K562 (cell line): ENCODE data around the gene TTLL10. TPM values are rescaled to one million over a fixed set of nuclear protein-coding genes. Genes with fewer than 3 reads are reported as not detected.

Source experiments
- ATAC-seq: fragments of 200-7000 bp; cut with Tn5 transposase; 3 replicates; pipeline ENCODE4 v1.9.1; 2020; ENCODE audit warnings: moderate library complexity
- BruUV-seq: library from RNA; stranded (reverse); fragments of 400-500 nt; replicated peaks from 2 replicates; lab custom pipeline; 2021; lab: Mats Ljungman, UMichigan
- CTCF ChIA-PET: fragments of 300-600 bp; formaldehyde crosslinking; extraction: SDS; loops from one replicate; lab custom pipeline; 2021; ENCODE audit warnings: low intra/inter-chr PET ratio; lab: Yijun Ruan, JAX
- POLR2A ChIA-PET: fragments of 300-600, 350-650 bp; sonication (Branson Sonifier 250); formaldehyde crosslinking; extraction: SDS; loops from one replicate; lab custom pipeline; 2021; ENCODE audit warnings: antibody characterized with exemption, inconsistent platforms; lab: Yijun Ruan, JAX
- DNase-seq, 4 experiments: peaks; one replicate each; pipeline versions ENCODE4 v3.0.0 to v3.0.0-alpha.2; 2011 to 2018; ENCODE audit warnings: low spot score in 3 of 4, mixed read lengths in 3 of 4; ENCODE audit errors: extremely low read depth in 1 of 4
- FAIRE-seq: peaks from 2 replicates; lab custom pipeline; 2011; peaks lifted over from hg19 to GRCh38; lab: Jason Lieb, UNC
- H2AFZ ChIP-seq: 2 replicates; pipeline ENCODE4 v1.6.0; 2011; ENCODE audit warnings: low read depth, low read length, control low read depth, inconsistent platforms
- H3K27ac ChIP-seq: fragments of 200-600 bp; 3 replicates; pipeline ENCODE4 v1.8.0; 2011; ENCODE audit warnings: low read depth, mild to moderate bottlenecking, control low read depth, inconsistent platforms, low read length, moderate library complexity, mixed read lengths; ENCODE audit errors: extremely low read depth
- H3K27me3 ChIP-seq, 2 experiments: fragments of 300-600 bp in 1 of 2; 2 replicates in 1 of 2; 3 replicates in 1 of 2; pipeline versions ENCODE4 v1.6.0 to v1.8.0; 2011; ENCODE audit warnings: inconsistent platforms in 2 of 2, low read length in 2 of 2, mild to moderate bottlenecking in 1 of 2, mixed read lengths in 1 of 2, moderate library complexity in 1 of 2; ENCODE audit not compliant: control insufficient read depth in 2 of 2, insufficient read depth in 2 of 2
- H3K36me3 ChIP-seq: fragments of 300-600 bp; 3 replicates; pipeline ENCODE4 v1.8.0; 2011; ENCODE audit warnings: mild to moderate bottlenecking, low read length, inconsistent platforms; ENCODE audit not compliant: control insufficient read depth, insufficient read depth
- H3K4me1 ChIP-seq, 2 experiments: fragments of 200-600 bp in 1 of 2; replicated peaks in 1 of 2; 2 replicates in 1 of 2; 3 replicates in 1 of 2; pipeline versions ENCODE4 v1.5.1 to v1.8.0; 2011; ENCODE audit warnings: inconsistent platforms in 2 of 2, low read length in 2 of 2, mild to moderate bottlenecking in 1 of 2, mixed read lengths in 1 of 2, moderate library complexity in 1 of 2; ENCODE audit not compliant: control insufficient read depth in 2 of 2, insufficient read depth in 2 of 2
- H3K4me2 ChIP-seq: 2 replicates; pipeline ENCODE4 v1.6.1; 2011; ENCODE audit warnings: low read length, control low read depth, inconsistent platforms, mixed read lengths; ENCODE audit not compliant: insufficient read depth
- H3K4me3 ChIP-seq: fragments of 200-600 bp; sonication (generic), shearing (Covaris generic); 2 replicates; pipeline ENCODE4 v1.5.1; 2016; ENCODE audit warnings: control low read depth, inconsistent platforms
- H3K79me2 ChIP-seq: fragments of 200-600 bp; 3 replicates; pipeline ENCODE4 v1.8.0; 2011; ENCODE audit warnings: low read length, inconsistent platforms; ENCODE audit not compliant: control insufficient read depth, insufficient read depth
- H3K9ac ChIP-seq, 2 experiments: 2 replicates each; pipeline versions ENCODE4 v1.6.0 to v1.6.1; 2011; ENCODE audit warnings: low read depth in 2 of 2, low read length in 2 of 2, control low read depth in 1 of 2, inconsistent platforms in 1 of 2, mild to moderate bottlenecking in 1 of 2, mixed read lengths in 1 of 2; ENCODE audit not compliant: insufficient read depth in 1 of 2
- H3K9me1 ChIP-seq: one replicate; pipeline ENCODE4 v1.6.0; 2011; ENCODE audit warnings: inconsistent platforms, mild to moderate bottlenecking, low read length, moderate library complexity; ENCODE audit not compliant: control insufficient read depth, insufficient read depth
- H3K9me3 ChIP-seq: replicated peaks from 2 replicates; pipeline ENCODE4 v1.5.1; 2011; ENCODE audit warnings: low read depth, low read length, inconsistent platforms; ENCODE audit not compliant: control insufficient read depth, insufficient read depth
- H4K20me1 ChIP-seq: replicated peaks from 2 replicates; pipeline ENCODE4 v1.6.1; 2011; ENCODE audit warnings: low read length, inconsistent platforms, mixed read lengths; ENCODE audit not compliant: control insufficient read depth, insufficient read depth
- C11orf30 ChIP-seq: fragments of 450-650 bp; IDR thresholded peaks from 2 replicates; pipeline ENCODE4 v1.6.1; 2016; ENCODE audit warnings: low read depth, mild to moderate bottlenecking
- CHAMP1 ChIP-seq: fragments of 450-650 bp; IDR thresholded peaks from 2 replicates; pipeline ENCODE4 v1.6.1; 2016; ENCODE audit warnings: mild to moderate bottlenecking
- KAT8 ChIP-seq: fragments of 450-650 bp; IDR thresholded peaks from 2 replicates; pipeline ENCODE4 v1.6.1; 2016; ENCODE audit warnings: low read depth, mild to moderate bottlenecking
- MNT ChIP-seq, 2 experiments: fragments of 450-650 bp; conservative IDR thresholded peaks; 2 replicates each; pipeline ENCODE4 v1.6.1; 2017; ENCODE audit warnings: mild to moderate bottlenecking in 2 of 2, moderate library complexity in 2 of 2
- NRF1 ChIP-seq, 2 experiments: fragments of 450-650 bp; IDR thresholded peaks in 1 of 2; conservative IDR thresholded peaks in 1 of 2; 2 replicates each; pipeline ENCODE4 v1.6.1; 2014; ENCODE audit warnings: mild to moderate bottlenecking in 2 of 2
- UBTF ChIP-seq, 2 experiments: IDR thresholded peaks; 2 replicates each; pipeline ENCODE4 v1.6.1; 2012; ENCODE audit warnings: improper control_type of control experiment in 2 of 2, low read depth in 2 of 2, low read length in 2 of 2, borderline replicate concordance in 1 of 2
- ZFX ChIP-seq: sonication (generic); formaldehyde crosslinking; IDR thresholded peaks from 2 replicates; pipeline ENCODE4 v1.8.0; 2022; ENCODE audit warnings: mild to moderate bottlenecking, missing genetic modification reagents, moderate library complexity
- ZNF175 ChIP-seq: fragments of 200-800 bp; sonication (Bioruptor generic); IDR thresholded peaks from 2 replicates; pipeline ENCODE4 v1.6.1; 2016; ENCODE audit warnings: low read depth, mild to moderate bottlenecking, missing genetic modification characterization, missing compliant biosample characterization
- ZNF518B ChIP-seq: fragments of 250-450 bp; sonication (Bioruptor Pico); IDR thresholded peaks from 2 replicates; pipeline ENCODE4 v1.5.0; 2021; ENCODE audit warnings: mild to moderate bottlenecking, moderate library complexity
- WGBS: fragments of 100-300 bp; shearing (Covaris generic); methylation state at CpG from one replicate; pipeline ENCODE4 v1.1.6; 2016; ENCODE audit warnings: low coverage, mixed read lengths; ENCODE audit not compliant: insufficient coverage; ENCODE audit errors: missing lambda C conversion rate; 5-methylcytosine and 5-hydroxymethylcytosine counted together
- in situ Hi-C: fragments of 300-500 bp; cut with MboI; formaldehyde crosslinking; loops from 4 replicates; pipeline ENCODE4 v1.15.0; 2018; ENCODE audit warnings: inconsistent platforms, mixed read lengths
- intact Hi-C: fragments of 100-400 bp; cut with micrococcal nuclease; formaldehyde crosslinking; loops from 2 replicates; pipeline ENCODE4 v1.14.2; 2022
- polyA plus RNA-seq, 8 experiments: library from polyadenylated mRNA; depleted of rRNA in 4 of 8; stranded (reverse) in 5 of 8; unstranded in 3 of 8; fragments of >200 nt; fragmentation: Nextera tagmentation in 2 of 8; fragmentation: Illumina TruSeq in 1 of 8; extraction: Ambion mirVana in 2 of 8; extraction: Trizol in 1 of 8; gene quantifications; 2 replicates each; pipeline versions ENCODE4 v1.2.1 to v1.2.3, GENCODE V29; 2011 to 2014; ENCODE audit warnings: inconsistent platforms in 1 of 8, missing spikeins in 1 of 8
- total RNA-seq, 7 experiments: library from RNA; depleted of rRNA in 6 of 7; stranded (reverse); fragments of >200 nt in 6 of 7; fragmentation: Illumina TruSeq in 2 of 7; extraction: Trizol in 2 of 7; gene quantifications; 2 replicates each; pipeline versions ENCODE4 v1.2.1 to v1.2.3, GENCODE V29; 2011 to 2021; ENCODE audit warnings: low replicate concordance in 1 of 7

Gene TTLL10
- total and polyA plus RNA-seq, 9 of the 15 experiments (the other 6 are each of a cell fraction or from before 2014, with no cell fraction given): not detected

- Histone ChIP-seq H3K9me3 (no peaks in the 10 kb centered on the region), H3K4me3 (peak overlapping the region; percentile 51), H3K27ac (peak overlapping the region; percentile 75; the same call in 2 of the 3 replicates), H3K79me2 (no peaks in the 10 kb centered on the region), H3K4me1 (peaks cover 0 to 86% of the 10 kb centered on the region in 2 experiments; a peak in 4 of 5 replicates), H3K9ac (peak overlapping the region; percentile 66 to 90; a peak in 3 of 4 replicates), H4K20me1 (no peaks in the 10 kb centered on the region), H2AFZ (peak overlapping the region; percentile 70), H3K27me3 (no peaks in the 10 kb centered on the region; a peak in 1 of 5 replicates), H3K9me1 (no peaks in the 10 kb centered on the region), H3K36me3 (no peaks in the 10 kb centered on the region), H3K4me2 (peak overlapping the region; percentile 54)
- POLR2A ChIA-PET: interaction anchor here (0.9 kb wide), 1 partner anchor 11 kb away, joined by 3 read pairs; no protein-coding TSS in a partner anchor
- no TSS peak for BruUV-seq
- under 1% methylated on average over 44 of the region's 109 CpGs for WGBS
- FAIRE-seq: no peak
- peak; percentile 82 for ATAC-seq
- in situ Hi-C loops (no loop called here), intact Hi-C loops (no loop called here)
- peak; percentile 79 to 98 (median 94) for DNase-seq
- CTCF ChIA-PET: no interaction called here
- TF ChIP-seq CHAMP1 (no peak), UBTF (IDR thresholded peaks at IDR 0.05; ENCODE audit: borderline replicate concordance in 1 of 2, low read depth in 2 of 2, low read length in 2 of 2) (no peak), C11orf30 (no peak), ZFX (CRISPR knock-in tag) (peak; percentile 78), ZNF175 (peak; percentile 61; the same call in 1 of the 2 replicates), ZNF518B (CRISPR knock-in tag) (no peak), KAT8 (no peak), MNT (conservative IDR thresholded peaks at IDR 0.05) (peak in 1 of 2 experiments; percentile 66; a peak in 2 of 4 replicates), NRF1 (conservative IDR thresholded peaks at IDR 0.05 in 1 of 2, IDR thresholded peaks at IDR 0.05 in 1 of 2) (peak in 1 of 2 experiments; percentile 42; a peak in 2 of 4 replicates)
Measured at GRCh38 chr1:1200876-1201810, 27.5 kb downstream of the TTLL10 start.
